GM12878 (cell line): ENCODE results near the gene LDLRAD3.

Experiments used
- CEBPB ChIP-seq, 2 experiments: fragments of 150-350 bp in 1 of 2; IDR thresholded peaks; 2 replicates each; pipeline ENCODE4 v1.6.1; 2012 to 2014; ENCODE audit warnings: low read depth in 2 of 2, low read length in 2 of 2, borderline replicate concordance in 1 of 2, inconsistent platforms in 1 of 2
- CTCF ChIP-seq, 3 experiments: IDR thresholded peaks in 2 of 3; conservative IDR thresholded peaks in 1 of 3; 2 replicates each; pipeline ENCODE4 v1.5.1; 2011; ENCODE audit warnings: low read depth in 3 of 3, low read length in 3 of 3, mild to moderate bottlenecking in 3 of 3, control low read depth in 2 of 3, moderate library complexity in 2 of 3, inconsistent platforms in 1 of 3, mixed read lengths in 1 of 3; ENCODE audit not compliant: control insufficient read depth in 2 of 3, insufficient read depth in 1 of 3; ENCODE audit errors: extremely low read depth in 1 of 3
- EGR1 ChIP-seq, 2 experiments: IDR thresholded peaks; 1 replicate in 1 of 2; 2 replicates in 1 of 2; pipeline ENCODE4 v1.6.1; 2011 to 2012; ENCODE audit warnings: low read depth in 2 of 2, low read length in 2 of 2, borderline replicate concordance in 1 of 2, mild to moderate bottlenecking in 1 of 2, moderate library complexity in 1 of 2
- EZH2 ChIP-seq: IDR thresholded peaks from 2 replicates; pipeline ENCODE4 v1.6.1; 2012; ENCODE audit warnings: low read depth, mild to moderate bottlenecking, control low read depth, inconsistent platforms, low read length, borderline replicate concordance; ENCODE audit not compliant: control insufficient read depth
- NBN ChIP-seq: fragments of 450-650 bp; IDR thresholded peaks from 2 replicates; pipeline ENCODE4 v1.6.1; 2016
- POLR2A ChIP-seq: IDR thresholded peaks from 2 replicates; pipeline ENCODE4 v1.6.1; 2011; ENCODE audit warnings: low read depth, mild to moderate bottlenecking, low read length
- POLR2AphosphoS5 ChIP-seq: IDR thresholded peaks from 2 replicates; pipeline ENCODE4 v1.6.1; 2011; ENCODE audit warnings: mild to moderate bottlenecking, low read length, inconsistent platforms
- RAD21 ChIP-seq: IDR thresholded peaks from 2 replicates; pipeline ENCODE4 v1.6.1; 2011; ENCODE audit warnings: mild to moderate bottlenecking, low read depth, low read length, moderate library complexity; ENCODE audit not compliant: insufficient read depth
- RCOR1 ChIP-seq: conservative IDR thresholded peaks from 2 replicates; pipeline ENCODE4 v1.6.1; 2012; ENCODE audit warnings: low read depth, low read length, improper control_type of control experiment
- ZNF207 ChIP-seq: fragments of 450-650 bp; IDR thresholded peaks from 2 replicates; pipeline ENCODE4 v1.6.1; 2014; ENCODE audit warnings: antibody characterized with exemption, mild to moderate bottlenecking, borderline replicate concordance
- ZNF217 ChIP-seq: fragments of 450-650 bp; IDR thresholded peaks from 2 replicates; pipeline ENCODE4 v1.6.1; 2017; ENCODE audit warnings: antibody characterized with exemption, mild to moderate bottlenecking

DNA sequence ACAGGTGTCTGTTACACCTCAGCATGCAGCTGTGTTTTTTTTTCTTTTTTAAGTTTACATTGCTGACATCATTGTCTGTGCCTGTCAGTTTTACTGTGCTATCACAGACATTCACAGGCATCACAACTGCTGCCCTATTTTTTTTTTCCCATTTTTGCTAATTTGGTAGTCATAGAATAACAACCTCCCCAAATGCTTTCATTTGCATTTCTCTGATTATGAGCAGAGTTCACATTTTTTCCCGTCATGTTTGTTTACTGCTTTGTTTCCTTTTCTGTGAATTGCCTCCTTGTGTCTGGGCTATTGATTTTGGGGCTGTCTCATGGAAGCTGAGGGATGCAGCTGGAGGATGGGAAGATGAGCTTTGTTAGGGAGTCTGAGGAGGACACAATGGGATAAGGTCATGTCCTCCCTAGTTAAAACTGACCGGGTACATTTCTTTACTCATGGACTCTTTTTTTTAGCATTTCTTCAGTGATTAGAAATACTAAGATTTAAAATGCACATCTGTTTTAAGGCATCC, 155.1 kb downstream of the LDLRAD3 start:
- TF ChIP-seq ZNF207 (no peak), POLR2A (no peak), EGR1 (IDR thresholded peaks at IDR 0.05; ENCODE audit: borderline replicate concordance in 1 of 2, low read depth in 2 of 2, low read length in 2 of 2) (no peak), ZNF217 (no peak), RCOR1 (no peak), CTCF (IDR thresholded peaks at IDR 0.05 in 2 of 3, conservative IDR thresholded peaks at IDR 0.05 in 1 of 3; ENCODE audit: control insufficient read depth in 2 of 3, extremely low read depth in 1 of 3, insufficient read depth in 1 of 3, low read depth in 3 of 3, low read length in 3 of 3) (no peak), EZH2 (no peak), NBN (no peak), POLR2AphosphoS5 (no peak), CEBPB (IDR thresholded peaks at IDR 0.05; ENCODE audit: borderline replicate concordance in 1 of 2, low read depth in 2 of 2, low read length in 2 of 2) (no peak), RAD21 (no peak)
